Vagina (tissue), 2 donors: ENCODE data around the gene ANKRD39. TPM values are rescaled to one million over a fixed set of nuclear protein-coding genes. Genes with fewer than 3 reads are reported as not detected.

Experiments used
- DNase-seq, 2 donors: peaks; one replicate each; pipeline ENCODE4 v3.0.0-alpha.2; 2017; ENCODE audit errors: extremely low spot score in 2 of 2
- H3K27ac ChIP-seq: fragments of 200-600 bp; sonication (generic); one replicate; pipeline ENCODE4 v1.5.1; 2019
- H3K27me3 ChIP-seq: fragments of 200-600 bp; sonication (generic); one replicate; pipeline ENCODE4 v1.5.1; 2019
- H3K36me3 ChIP-seq, 2 donors: fragments of 200-600 bp; sonication (generic); one replicate each; pipeline ENCODE4 v1.5.1; 2017 to 2019
- H3K4me1 ChIP-seq: fragments of 200-600 bp; sonication (generic); one replicate; pipeline ENCODE4 v1.5.1; 2019
- H3K4me3 ChIP-seq, 2 donors: fragments of 200-600 bp; sonication (generic); 1 replicate in 1 of 2; 2 replicates in 1 of 2; pipeline ENCODE4 v1.5.1; 2016 to 2019
- H3K9me3 ChIP-seq: fragments of 200-600 bp; sonication (generic); one replicate; pipeline ENCODE4 v1.5.1; 2019
- POLR2A ChIP-seq, 2 donors: fragments of 450-650 bp; IDR thresholded peaks; one replicate each; pipeline ENCODE4 v1.6.1; 2017; ENCODE audit warnings: antibody characterized with exemption in 2 of 2, mild to moderate bottlenecking in 2 of 2, moderate library complexity in 2 of 2
- POLR2AphosphoS5 ChIP-seq, 2 donors: sonication (generic); formaldehyde crosslinking; IDR thresholded peaks; one replicate each; pipeline ENCODE4 v1.9.0; 2017; ENCODE audit warnings: antibody characterized with exemption in 2 of 2, mild to moderate bottlenecking in 2 of 2, low read depth in 1 of 2; ENCODE audit not compliant: insufficient read depth in 1 of 2
- intact Hi-C: fragments of 100-400 bp; cut with DNase I; formaldehyde crosslinking; loops from one replicate; pipeline ENCODE4 v1.15.1; 2023
- total RNA-seq: library from RNA; depleted of rRNA; stranded (reverse); fragments of >200 nt; gene quantifications from one replicate; pipeline ENCODE4 v1.2.3, GENCODE V29; 2016
- TF ChIP-seq, protein P1 (sequence below), 3 experiments: fragments of 450-650 bp in 2 of 3; fragments of 200-600 bp in 1 of 3; sonication (generic) in 1 of 3; IDR thresholded peaks; one replicate each; pipeline ENCODE4 v1.5.1; 2017 to 2019; ENCODE audit warnings: antibody characterized with exemption in 3 of 3, mild to moderate bottlenecking in 2 of 3, moderate library complexity in 2 of 3

Gene ANKRD39
- total RNA-seq, 1 donor from 2014 or later: 20.4 TPM

DNA sequence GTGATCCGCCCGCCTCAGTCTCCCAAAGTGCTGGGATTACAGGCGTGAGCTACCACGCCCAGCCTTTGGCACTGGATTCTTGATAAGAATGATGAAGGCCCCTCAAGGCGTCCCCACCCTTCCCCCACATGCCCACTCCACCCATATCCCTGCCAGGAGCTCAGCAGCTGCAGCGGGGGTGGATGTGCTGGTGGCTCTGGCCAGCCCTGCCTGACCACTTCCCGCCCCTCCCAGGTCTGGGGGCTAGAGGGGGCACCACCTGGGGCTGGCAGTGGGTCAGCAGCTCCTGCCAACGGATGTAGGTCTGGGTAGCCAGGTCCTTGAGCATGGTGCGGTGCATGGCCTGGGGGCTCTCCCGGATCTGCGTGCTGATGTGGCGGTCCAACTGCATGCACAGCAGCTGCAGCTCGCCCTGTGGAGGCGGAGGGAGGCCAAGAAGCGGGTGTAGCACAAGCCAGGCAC lies 19.8 kb upstream of the ANKRD39 start:
- TF ChIP-seq, protein P1, sequence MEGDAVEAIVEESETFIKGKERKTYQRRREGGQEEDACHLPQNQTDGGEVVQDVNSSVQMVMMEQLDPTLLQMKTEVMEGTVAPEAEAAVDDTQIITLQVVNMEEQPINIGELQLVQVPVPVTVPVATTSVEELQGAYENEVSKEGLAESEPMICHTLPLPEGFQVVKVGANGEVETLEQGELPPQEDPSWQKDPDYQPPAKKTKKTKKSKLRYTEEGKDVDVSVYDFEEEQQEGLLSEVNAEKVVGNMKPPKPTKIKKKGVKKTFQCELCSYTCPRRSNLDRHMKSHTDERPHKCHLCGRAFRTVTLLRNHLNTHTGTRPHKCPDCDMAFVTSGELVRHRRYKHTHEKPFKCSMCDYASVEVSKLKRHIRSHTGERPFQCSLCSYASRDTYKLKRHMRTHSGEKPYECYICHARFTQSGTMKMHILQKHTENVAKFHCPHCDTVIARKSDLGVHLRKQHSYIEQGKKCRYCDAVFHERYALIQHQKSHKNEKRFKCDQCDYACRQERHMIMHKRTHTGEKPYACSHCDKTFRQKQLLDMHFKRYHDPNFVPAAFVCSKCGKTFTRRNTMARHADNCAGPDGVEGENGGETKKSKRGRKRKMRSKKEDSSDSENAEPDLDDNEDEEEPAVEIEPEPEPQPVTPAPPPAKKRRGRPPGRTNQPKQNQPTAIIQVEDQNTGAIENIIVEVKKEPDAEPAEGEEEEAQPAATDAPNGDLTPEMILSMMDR (IDR thresholded peaks at IDR 0.05): no peak
- TF ChIP-seq POLR2AphosphoS5 (IDR thresholded peaks at IDR 0.05; ENCODE audit: insufficient read depth in 1 of 2, low read depth in 1 of 2): no peak
- TF ChIP-seq POLR2A (IDR thresholded peaks at IDR 0.05): no peak
- intact Hi-C loops: no loop called here
- DNase-seq: no peak
- Histone ChIP-seq H3K4me1 (peaks cover 50% of the 10 kb centered on the region), H3K27ac (no peak overlapping the region), H3K4me3 (no peak overlapping the region), H3K27me3 (no peaks in the 10 kb centered on the region), H3K9me3 (no peaks in the 10 kb centered on the region), H3K36me3 (no peaks in the 10 kb centered on the region)

DNA sequence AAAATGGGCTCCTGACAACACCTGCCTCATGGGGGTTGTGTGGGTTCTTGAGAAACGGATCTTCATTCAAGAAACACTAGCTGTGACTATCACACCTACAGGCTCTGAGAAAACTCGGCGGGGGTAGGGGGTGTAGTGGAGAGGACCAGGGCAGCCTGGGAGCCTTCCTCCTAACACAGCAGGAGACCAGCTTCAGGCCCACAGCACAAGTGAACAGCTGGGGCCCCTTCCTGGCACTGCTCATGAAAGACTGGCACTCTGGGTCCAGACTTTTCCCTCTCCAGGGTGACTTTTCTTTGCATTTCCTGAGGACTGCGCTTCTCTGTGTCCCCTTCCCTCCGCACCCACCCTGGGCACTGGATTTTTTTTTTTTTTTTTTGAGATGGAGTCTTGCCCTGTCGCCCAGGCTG lies 19.2 kb upstream of the ANKRD39 start:
- Histone ChIP-seq H3K27me3 (no peaks in the 10 kb centered on the region), H3K9me3 (no peaks in the 10 kb centered on the region), H3K4me3 (no peak overlapping the region), H3K27ac (no peak overlapping the region), H3K36me3 (no peaks in the 10 kb centered on the region), H3K4me1 (peaks cover 45% of the 10 kb centered on the region)
- intact Hi-C loops: no loop called here
- DNase-seq: no peak
- TF ChIP-seq, protein P1 (IDR thresholded peaks at IDR 0.05): no peak
- TF ChIP-seq POLR2AphosphoS5 (IDR thresholded peaks at IDR 0.05; ENCODE audit: insufficient read depth in 1 of 2, low read depth in 1 of 2) (no peak), POLR2A (IDR thresholded peaks at IDR 0.05) (no peak)

DNA sequence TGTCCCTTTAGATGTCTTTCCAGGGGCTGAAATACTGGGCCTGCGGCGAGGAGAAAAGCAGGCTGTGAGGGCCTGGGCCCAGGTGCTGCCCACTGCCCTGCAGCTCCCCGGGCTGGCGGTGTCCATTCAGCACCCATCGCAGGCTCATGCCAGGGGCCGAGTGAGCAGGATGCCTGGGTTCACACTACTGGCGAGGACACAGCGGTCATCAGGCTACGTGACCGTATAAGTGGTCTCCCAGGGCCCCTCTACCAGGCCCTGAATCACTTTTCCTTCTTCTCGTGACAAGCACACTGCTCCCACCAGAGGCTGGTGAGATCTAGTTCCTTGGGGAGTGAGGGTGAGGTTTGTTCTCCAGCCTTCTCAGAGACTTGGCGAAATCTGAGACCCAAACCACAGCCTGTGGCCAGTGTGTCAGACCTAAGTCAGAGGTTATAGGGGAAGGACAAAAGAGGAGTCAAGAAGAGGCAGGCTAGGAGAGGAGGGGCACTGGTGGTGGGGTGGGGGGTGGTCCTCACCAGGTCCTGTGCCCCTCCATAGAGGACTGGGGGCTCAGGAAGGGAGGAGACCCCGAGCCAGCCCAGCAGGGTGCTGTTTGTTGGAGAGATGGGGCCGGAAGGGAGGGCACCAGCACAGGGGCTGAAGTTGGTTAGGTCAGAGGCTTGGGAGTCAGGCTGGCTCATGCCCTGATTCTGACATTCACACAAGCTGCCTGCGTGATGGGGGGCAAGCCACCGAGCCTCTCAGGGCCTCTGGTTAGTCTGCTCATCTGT lies 18.6 kb upstream of the ANKRD39 start:
- Histone ChIP-seq H3K4me1 (peaks cover 39% of the 10 kb centered on the region), H3K27ac (no peak overlapping the region), H3K36me3 (no peaks in the 10 kb centered on the region), H3K9me3 (no peaks in the 10 kb centered on the region), H3K4me3 (no peak overlapping the region), H3K27me3 (no peaks in the 10 kb centered on the region)
- TF ChIP-seq, protein P1 (IDR thresholded peaks at IDR 0.05): no peak
- no peak for TF ChIP-seq POLR2A (IDR thresholded peaks at IDR 0.05)
- TF ChIP-seq POLR2AphosphoS5 (IDR thresholded peaks at IDR 0.05; ENCODE audit: insufficient read depth in 1 of 2, low read depth in 1 of 2): no peak
- no peak for DNase-seq
- intact Hi-C loops: no loop called here

DNA sequence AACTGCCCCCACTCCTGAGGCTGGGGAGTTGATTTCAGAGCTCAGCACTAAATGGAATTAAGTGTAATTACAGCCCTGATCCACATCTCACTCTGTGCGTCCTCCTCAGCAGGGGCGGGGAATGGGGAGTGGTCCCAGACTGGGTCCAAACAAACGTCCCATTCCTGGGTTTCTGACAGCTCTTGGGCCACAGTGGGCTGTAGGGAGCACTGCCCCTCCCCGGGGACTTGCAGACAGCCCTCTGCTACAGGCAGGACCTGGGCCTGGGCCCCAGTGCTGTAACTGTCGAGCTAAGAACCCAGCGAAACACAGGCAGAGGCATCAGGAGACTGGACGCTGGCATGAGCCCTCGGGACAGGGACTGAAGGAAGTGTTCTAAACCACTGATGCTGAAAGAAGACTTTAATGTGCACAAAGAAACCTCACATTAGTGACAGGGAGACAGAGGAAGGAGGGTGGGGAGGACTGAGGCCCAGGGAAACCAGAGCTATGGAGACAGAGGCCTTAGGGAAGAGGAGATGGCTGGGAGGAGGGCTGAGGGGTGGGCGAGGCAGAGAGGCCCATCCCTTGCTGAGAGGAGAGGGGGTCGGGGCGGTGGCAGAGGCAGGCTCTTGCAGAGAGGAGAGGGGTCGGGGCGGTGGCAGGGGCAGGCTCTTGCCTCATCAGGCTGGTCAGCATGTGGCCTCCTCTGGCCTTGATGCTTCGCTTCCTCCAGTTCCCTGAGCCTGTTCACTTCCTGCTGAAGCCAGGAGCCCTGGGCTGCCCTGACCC lies 17.9 kb upstream of the ANKRD39 start:
- no peak for DNase-seq
- no peaks in the 10 kb centered on the region for H3K27me3 ChIP-seq
- no peak overlapping the region for H3K4me3 ChIP-seq
- no peak overlapping the region for H3K27ac ChIP-seq
- H3K36me3 ChIP-seq: no peaks in the 10 kb centered on the region
- TF ChIP-seq POLR2AphosphoS5 (IDR thresholded peaks at IDR 0.05; ENCODE audit: insufficient read depth in 1 of 2, low read depth in 1 of 2) (no peak), POLR2A (IDR thresholded peaks at IDR 0.05) (no peak)
- TF ChIP-seq, protein P1 (IDR thresholded peaks at IDR 0.05): no peak
- H3K9me3 ChIP-seq: no peaks in the 10 kb centered on the region
- intact Hi-C loops: no loop called here
- H3K4me1 ChIP-seq: peaks cover 44% of the 10 kb centered on the region
